Subcutaneous adipose tissue (tissue), 4 donors: ENCODE results near the gene SNX30. TPM values are rescaled to one million over a fixed set of nuclear protein-coding genes. Genes with fewer than 3 reads are reported as not detected.

Experiments used
- total RNA-seq, 4 donors: library from RNA; depleted of rRNA; stranded (reverse); fragments of >200 nt; gene quantifications; one replicate each; pipeline ENCODE4 v1.1.0, GENCODE V29; 2016
- TF ChIP-seq, protein P1 (sequence below): fragments of 450-650 bp; IDR thresholded peaks from one replicate; pipeline ENCODE4 v1.5.1; 2016; ENCODE audit warnings: low read depth, mild to moderate bottlenecking, control low read depth, antibody characterized with exemption, moderate library complexity

The SNX30 gene
- total RNA-seq, 4 donors from 2014 or later, result 10.1 to 25.3 (median 13.4) TPM

- TF ChIP-seq, protein P1, sequence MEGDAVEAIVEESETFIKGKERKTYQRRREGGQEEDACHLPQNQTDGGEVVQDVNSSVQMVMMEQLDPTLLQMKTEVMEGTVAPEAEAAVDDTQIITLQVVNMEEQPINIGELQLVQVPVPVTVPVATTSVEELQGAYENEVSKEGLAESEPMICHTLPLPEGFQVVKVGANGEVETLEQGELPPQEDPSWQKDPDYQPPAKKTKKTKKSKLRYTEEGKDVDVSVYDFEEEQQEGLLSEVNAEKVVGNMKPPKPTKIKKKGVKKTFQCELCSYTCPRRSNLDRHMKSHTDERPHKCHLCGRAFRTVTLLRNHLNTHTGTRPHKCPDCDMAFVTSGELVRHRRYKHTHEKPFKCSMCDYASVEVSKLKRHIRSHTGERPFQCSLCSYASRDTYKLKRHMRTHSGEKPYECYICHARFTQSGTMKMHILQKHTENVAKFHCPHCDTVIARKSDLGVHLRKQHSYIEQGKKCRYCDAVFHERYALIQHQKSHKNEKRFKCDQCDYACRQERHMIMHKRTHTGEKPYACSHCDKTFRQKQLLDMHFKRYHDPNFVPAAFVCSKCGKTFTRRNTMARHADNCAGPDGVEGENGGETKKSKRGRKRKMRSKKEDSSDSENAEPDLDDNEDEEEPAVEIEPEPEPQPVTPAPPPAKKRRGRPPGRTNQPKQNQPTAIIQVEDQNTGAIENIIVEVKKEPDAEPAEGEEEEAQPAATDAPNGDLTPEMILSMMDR, result no peak
Measured at GRCh38 chr9:112860451-112860850, 109.9 kb downstream of the SNX30 start.

GRCh38 chr9:112861155-112861554, 110.6 kb downstream of the SNX30 start:
- TF ChIP-seq, protein P1, result no peak

GRCh38 chr9:112861638-112862555, 111.3 kb downstream of the SNX30 start:
- TF ChIP-seq, protein P1, result no peak

GRCh38 chr9:112863214-112863613, 112.7 kb downstream of the SNX30 start:
- TF ChIP-seq, protein P1, result no peak

DNA sequence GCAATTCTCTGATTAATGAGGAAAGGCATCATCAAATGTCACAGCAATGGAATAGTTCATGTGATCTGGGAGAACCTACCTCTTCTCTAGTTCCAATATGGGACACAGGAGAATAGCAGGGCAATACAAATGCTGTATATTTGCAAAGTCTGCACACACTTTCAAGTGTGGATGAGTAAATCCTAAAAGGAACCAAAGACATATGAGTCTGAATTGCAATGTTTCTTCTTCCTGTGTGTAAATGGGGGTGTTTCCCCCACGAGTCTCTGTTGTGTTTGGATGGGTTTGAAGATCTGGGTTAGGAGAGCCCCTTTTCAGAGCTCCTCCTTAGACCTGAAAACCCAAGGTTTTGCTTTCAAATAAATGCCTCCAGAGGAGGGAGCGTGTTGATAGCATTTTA, 113.2 kb downstream of the SNX30 start:
- TF ChIP-seq, protein P1, result no peak

DNA sequence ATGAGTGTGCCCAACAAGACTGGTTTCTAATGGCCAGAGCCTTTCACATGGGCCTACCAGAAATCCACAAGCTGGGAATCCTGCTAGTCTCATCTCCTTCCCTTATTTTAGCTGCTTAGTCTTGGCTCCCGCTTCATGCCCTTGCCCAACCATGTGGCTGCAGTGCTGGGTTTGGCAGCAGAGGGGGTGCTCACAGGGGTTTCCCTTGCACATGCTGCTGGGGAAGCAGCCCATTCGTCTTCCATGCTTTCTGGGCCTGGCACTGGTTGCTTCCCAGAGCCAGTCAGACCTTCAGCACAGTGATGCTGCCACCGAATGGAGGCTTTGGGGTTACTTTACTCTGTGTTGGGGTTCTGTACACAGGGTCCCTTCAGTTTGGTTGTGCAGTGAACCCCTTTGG, 113.8 kb downstream of the SNX30 start:
- TF ChIP-seq, protein P1, result no peak

DNA sequence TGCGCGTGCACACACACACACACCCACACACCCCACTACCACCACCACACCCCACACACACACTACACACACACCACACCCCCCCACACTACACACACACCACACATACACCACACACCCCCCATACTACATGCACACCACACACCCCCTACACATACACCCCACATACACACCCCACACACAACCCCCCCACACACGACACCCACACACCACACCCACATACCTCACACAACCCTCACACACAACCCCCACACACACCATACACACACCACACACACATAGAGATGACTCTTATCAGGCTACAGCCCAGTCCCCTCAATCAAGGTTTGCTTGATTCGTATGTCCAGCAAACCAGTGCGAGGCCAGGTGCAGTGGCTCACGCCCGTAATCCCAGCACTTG, 114.4 kb downstream of the SNX30 start:
- TF ChIP-seq, protein P1, result no peak
